Type B pancreatic cell (in vitro differentiated cells): ENCODE data around the gene CCDC124. TPM values are rescaled to one million over a fixed set of nuclear protein-coding genes. Genes with fewer than 3 reads are reported as not detected.
"Not testable (repeated sequence)": the region's sequence is repeated elsewhere in the genome, so short reads cannot be mapped to it uniquely, and the experiment has no call there.

Experiments
- DNase-seq: peaks from one replicate; pipeline ENCODE4 v3.0.0; 2021; ENCODE audit warnings: mixed read lengths; ENCODE audit not compliant: unreplicated experiment; ENCODE audit errors: extremely low spot score
- H3K27ac Mint-ChIP-seq: 2 replicates; pipeline ENCODE4 v1.8.0; 2021; ENCODE audit warnings: mild to moderate bottlenecking, mixed read lengths
- H3K27me3 Mint-ChIP-seq: 2 replicates; pipeline ENCODE4 v1.8.0; 2021; ENCODE audit warnings: mixed read lengths
- H3K36me3 Mint-ChIP-seq: 2 replicates; pipeline ENCODE4 v1.8.0; 2021; ENCODE audit warnings: mixed read lengths
- H3K4me1 Mint-ChIP-seq: one replicate; pipeline ENCODE4 v1.8.0; 2021; ENCODE audit warnings: mixed read lengths; ENCODE audit not compliant: unreplicated experiment
- H3K4me3 Mint-ChIP-seq: 2 replicates; pipeline ENCODE4 v1.8.0; 2021; ENCODE audit warnings: mild to moderate bottlenecking, mixed read lengths
- H3K9me3 Mint-ChIP-seq: 2 replicates; pipeline ENCODE4 v1.8.0; 2021; ENCODE audit warnings: mixed read lengths
- total RNA-seq: library from RNA; stranded (reverse); gene quantifications from 2 replicates; pipeline ENCODE4 v1.2.1, GENCODE V29; 2021; ENCODE audit warnings: low replicate concordance
- TF ChIP-seq, protein P1 (sequence below): fragments of 200-600 bp; sonication (generic); conservative IDR thresholded peaks from 2 replicates; pipeline ENCODE4 v1.5.0; 2021; ENCODE audit warnings: antibody characterized with exemption, mild to moderate bottlenecking

Gene CCDC124
- total RNA-seq, 1 donor from 2014 or later: 90.9 TPM

DNA sequence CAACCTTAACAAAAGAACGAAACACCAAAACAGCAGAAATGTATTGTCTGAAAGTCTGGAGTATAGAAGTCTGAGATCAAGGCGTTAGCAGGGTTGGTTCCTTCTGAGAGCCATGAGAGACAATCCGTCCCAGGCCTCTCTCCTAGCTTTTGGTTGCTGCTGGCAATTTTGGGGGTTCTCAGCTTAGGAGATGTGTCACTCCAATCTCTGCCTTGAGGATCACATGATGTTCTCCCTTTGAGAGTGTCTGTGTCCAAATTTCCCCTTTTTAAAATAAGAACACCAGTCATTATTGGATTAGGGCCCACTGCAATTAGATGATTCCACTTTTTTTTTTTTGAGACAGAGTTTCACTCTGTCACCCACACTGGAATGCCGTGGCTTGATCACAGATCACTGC is 44.2 kb downstream of the CCDC124 start:
- TF ChIP-seq, protein P1, sequence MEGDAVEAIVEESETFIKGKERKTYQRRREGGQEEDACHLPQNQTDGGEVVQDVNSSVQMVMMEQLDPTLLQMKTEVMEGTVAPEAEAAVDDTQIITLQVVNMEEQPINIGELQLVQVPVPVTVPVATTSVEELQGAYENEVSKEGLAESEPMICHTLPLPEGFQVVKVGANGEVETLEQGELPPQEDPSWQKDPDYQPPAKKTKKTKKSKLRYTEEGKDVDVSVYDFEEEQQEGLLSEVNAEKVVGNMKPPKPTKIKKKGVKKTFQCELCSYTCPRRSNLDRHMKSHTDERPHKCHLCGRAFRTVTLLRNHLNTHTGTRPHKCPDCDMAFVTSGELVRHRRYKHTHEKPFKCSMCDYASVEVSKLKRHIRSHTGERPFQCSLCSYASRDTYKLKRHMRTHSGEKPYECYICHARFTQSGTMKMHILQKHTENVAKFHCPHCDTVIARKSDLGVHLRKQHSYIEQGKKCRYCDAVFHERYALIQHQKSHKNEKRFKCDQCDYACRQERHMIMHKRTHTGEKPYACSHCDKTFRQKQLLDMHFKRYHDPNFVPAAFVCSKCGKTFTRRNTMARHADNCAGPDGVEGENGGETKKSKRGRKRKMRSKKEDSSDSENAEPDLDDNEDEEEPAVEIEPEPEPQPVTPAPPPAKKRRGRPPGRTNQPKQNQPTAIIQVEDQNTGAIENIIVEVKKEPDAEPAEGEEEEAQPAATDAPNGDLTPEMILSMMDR: no peak
- no peak for DNase-seq
- H3K36me3 Mint-ChIP-seq: peaks cover 7% of the 10 kb centered on the region
- H3K4me1 Mint-ChIP-seq: no peaks in the 10 kb centered on the region
- no peak overlapping the region for H3K27ac Mint-ChIP-seq
- no peaks in the 10 kb centered on the region for H3K27me3 Mint-ChIP-seq
- H3K4me3 Mint-ChIP-seq: no peak overlapping the region
- no peaks in the 10 kb centered on the region for H3K9me3 Mint-ChIP-seq

DNA sequence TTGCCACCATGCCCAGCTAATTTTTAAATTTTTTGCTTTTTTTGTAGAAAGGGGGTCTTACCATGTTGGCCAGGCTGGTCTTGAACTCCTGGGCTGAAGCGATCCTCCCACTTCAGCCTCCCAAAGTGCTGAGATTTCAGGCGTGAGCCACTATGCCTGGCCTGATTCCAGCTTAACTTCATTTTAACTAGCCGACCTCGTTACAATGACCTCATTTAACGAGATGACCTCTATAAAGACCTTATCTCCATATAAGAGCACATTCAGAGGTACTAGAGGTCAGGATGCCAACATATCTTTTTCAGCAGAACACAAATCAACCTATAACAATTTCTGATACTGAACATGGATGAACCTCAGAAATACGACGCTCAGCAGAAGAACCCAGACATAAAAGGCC is 44.7 kb downstream of the CCDC124 start:
- Mint-ChIP-seq H3K36me3 (peaks cover 7% of the 10 kb centered on the region), H3K4me1 (no peaks in the 10 kb centered on the region), H3K4me3 (no peak overlapping the region), H3K27me3 (no peaks in the 10 kb centered on the region), H3K27ac (no peak overlapping the region), H3K9me3 (no peaks in the 10 kb centered on the region)
- TF ChIP-seq, protein P1: no peak
- no peak for DNase-seq

DNA sequence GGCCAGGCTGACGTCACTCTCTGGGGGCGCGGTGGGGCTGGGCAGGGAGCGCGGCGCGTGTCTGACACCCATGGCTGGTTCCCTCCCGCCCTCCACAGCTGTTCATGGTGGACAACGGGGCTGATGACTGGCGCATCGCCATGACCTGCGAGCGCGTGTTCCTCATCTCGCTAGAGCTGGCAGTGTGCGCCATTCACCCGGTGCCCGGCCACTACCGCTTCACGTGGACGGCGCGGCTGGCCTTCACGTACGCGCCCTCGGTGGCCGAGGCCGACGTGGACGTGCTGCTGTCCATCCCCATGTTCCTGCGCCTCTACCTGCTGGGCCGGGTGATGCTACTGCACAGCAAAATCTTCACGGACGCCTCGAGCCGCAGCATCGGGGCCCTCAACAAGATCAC is 48.8 kb downstream of the CCDC124 start:
- TF ChIP-seq, protein P1: no peak
- DNase-seq: no peak
- Mint-ChIP-seq H3K27me3 (no peaks in the 10 kb centered on the region), H3K27ac (no peak overlapping the region), H3K4me3 (no peak overlapping the region), H3K36me3 (peaks cover 4% of the 10 kb centered on the region), H3K9me3 (no peaks in the 10 kb centered on the region), H3K4me1 (no peaks in the 10 kb centered on the region)

DNA sequence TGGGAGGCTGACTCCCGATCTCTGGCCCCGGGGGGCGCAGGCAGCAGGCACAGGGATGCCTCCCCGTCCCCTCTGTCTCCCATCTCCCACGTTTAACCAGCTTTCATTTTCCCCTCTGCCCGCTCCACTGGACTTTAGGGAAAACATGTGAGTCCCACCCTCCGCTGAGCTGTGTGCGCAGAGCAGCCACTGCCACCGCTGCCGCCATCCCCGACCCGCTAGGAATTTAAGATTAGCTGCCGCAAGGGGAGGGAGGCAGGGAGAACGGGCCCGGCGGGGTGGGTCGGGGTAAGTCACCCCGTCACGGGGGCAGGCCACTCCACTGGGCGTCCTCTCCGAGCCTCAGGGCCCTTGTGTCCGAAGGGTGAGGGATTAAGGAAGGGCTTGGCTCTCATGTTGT is 49.6 kb downstream of the CCDC124 start:
- DNase-seq: no peak
- TF ChIP-seq, protein P1: no peak
- Mint-ChIP-seq H3K27ac (no peak overlapping the region), H3K36me3 (peaks cover 4% of the 10 kb centered on the region), H3K4me1 (no peaks in the 10 kb centered on the region), H3K4me3 (no peak overlapping the region), H3K9me3 (no peaks in the 10 kb centered on the region), H3K27me3 (no peaks in the 10 kb centered on the region)

DNA sequence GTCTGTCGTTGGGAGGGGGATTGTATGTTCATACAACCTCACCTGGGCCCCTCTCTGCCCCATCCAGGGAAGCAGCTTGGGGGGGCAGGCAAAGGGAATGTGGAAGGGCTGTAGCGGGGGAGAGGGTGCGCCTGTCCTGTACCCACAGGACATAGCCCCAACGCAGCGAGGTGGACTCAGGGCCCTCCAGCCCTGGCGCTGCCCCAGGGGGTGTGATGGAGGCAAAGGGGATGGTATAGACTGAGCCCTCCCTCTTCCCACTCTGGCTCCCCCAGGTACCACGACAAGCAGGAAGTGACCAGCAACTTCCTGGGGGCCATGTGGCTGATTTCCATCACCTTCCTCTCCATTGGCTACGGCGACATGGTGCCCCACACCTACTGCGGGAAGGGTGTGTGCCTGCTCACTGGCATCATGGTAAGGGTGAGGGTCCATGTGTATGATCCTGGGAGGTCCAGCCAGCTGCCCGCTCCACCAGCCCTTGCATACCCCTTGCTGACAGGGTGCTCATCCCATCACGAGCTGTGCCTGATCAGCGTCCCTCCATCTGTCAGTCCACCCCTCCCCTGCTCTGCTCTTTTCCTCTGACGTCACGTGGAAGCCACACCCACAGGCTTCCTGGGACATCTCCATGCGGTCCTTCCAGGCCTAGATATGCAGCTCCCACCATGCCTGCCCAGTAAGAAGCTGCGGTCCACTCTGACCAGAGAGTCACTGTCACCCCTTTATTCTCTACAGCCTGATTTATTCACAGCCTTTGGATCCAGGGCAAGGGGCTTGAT is 52.4 kb downstream of the CCDC124 start:
- Mint-ChIP-seq H3K9me3 (no peaks in the 10 kb centered on the region), H3K27me3 (no peaks in the 10 kb centered on the region), H3K36me3 (no peaks in the 10 kb centered on the region), H3K27ac (no peak overlapping the region), H3K4me3 (no peak overlapping the region), H3K4me1 (no peaks in the 10 kb centered on the region)
- TF ChIP-seq, protein P1: no peak
- no peak for DNase-seq

DNA sequence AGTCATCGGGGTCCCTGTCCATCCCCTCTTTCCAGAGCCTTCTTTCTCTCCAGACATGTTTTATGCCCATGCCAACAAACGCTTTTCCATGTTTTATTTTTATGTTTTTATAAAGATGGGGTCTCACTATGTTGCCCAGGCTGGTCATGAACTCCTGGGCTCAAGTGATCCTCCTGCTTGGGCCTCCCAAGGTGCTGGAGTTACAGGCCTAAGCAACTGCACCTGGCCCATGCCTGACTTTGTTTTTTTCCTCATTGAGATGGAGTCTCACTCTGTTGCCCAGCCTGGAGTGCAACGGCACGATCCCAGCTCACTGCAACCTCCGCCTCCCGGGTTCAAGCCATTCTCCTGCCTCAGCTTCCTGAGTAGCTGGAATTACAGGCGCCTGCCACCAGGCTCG is 53.8 kb downstream of the CCDC124 start:
- DNase-seq, H3K4me3 Mint-ChIP-seq, H3K27ac Mint-ChIP-seq, H3K9me3 Mint-ChIP-seq, H3K4me1 Mint-ChIP-seq, H3K27me3 Mint-ChIP-seq, H3K36me3 Mint-ChIP-seq: not testable (repeated sequence)
